Mesenchymal stem cell (in vitro differentiated cells and primary cell): ENCODE results near the gene UBAC2.

Experiments used
- DNase-seq: peaks from one replicate; pipeline ENCODE4 v3.0.0-alpha.2; 2013
- H2AFZ ChIP-seq: one replicate; pipeline ENCODE4 v1.6.1; 2013; ENCODE audit warnings: low read depth, mild to moderate bottlenecking, control low read depth, inconsistent platforms, low read length, moderate library complexity
- H2AK5ac ChIP-seq: 2 replicates; pipeline ENCODE4 v1.6.1; 2013; ENCODE audit warnings: low read length, moderate library complexity, mild to moderate bottlenecking, inconsistent platforms; ENCODE audit not compliant: severe bottlenecking
- H2BK120ac ChIP-seq: one replicate; pipeline ENCODE4 v1.6.1; 2013; ENCODE audit warnings: low read depth, mild to moderate bottlenecking, inconsistent platforms, low read length, moderate library complexity
- H2BK12ac ChIP-seq, 2 experiments: one replicate each; pipeline ENCODE4 v1.6.1; 2013; ENCODE audit warnings: inconsistent platforms in 2 of 2, low read length in 2 of 2, mild to moderate bottlenecking in 2 of 2, moderate library complexity in 2 of 2, control low read depth in 1 of 2
- H2BK15ac ChIP-seq: one replicate; pipeline ENCODE4 v1.6.1; 2013; ENCODE audit warnings: mild to moderate bottlenecking, low read depth, inconsistent platforms; ENCODE audit not compliant: poor library complexity, severe bottlenecking
- H2BK5ac ChIP-seq: 2 replicates; pipeline ENCODE4 v1.6.1; 2013; ENCODE audit warnings: low read depth, mild to moderate bottlenecking, low read length, control low read depth, inconsistent platforms; ENCODE audit not compliant: poor library complexity, severe bottlenecking
- H3K14ac ChIP-seq, 2 experiments: one replicate each; pipeline ENCODE4 v1.6.1; 2013; ENCODE audit warnings: inconsistent platforms in 2 of 2, low read length in 2 of 2, control low read depth in 1 of 2, mild to moderate bottlenecking in 1 of 2, moderate library complexity in 1 of 2
- H3K18ac ChIP-seq, 2 experiments: one replicate each; pipeline ENCODE4 v1.6.1; 2013; ENCODE audit warnings: inconsistent platforms in 2 of 2, low read length in 2 of 2, control low read depth in 1 of 2, low read depth in 1 of 2, mild to moderate bottlenecking in 1 of 2
- H3K23ac ChIP-seq, 2 experiments: one replicate each; pipeline ENCODE4 v1.6.1; 2013; ENCODE audit warnings: inconsistent platforms in 2 of 2, low read length in 2 of 2, mild to moderate bottlenecking in 2 of 2, moderate library complexity in 2 of 2, control low read depth in 1 of 2
- H3K27ac ChIP-seq: 2 replicates; pipeline ENCODE4 v1.5.1; 2013; ENCODE audit warnings: mild to moderate bottlenecking, moderate library complexity, low read length, control low read depth, inconsistent platforms; ENCODE audit not compliant: poor library complexity, severe bottlenecking
- H3K27me3 ChIP-seq, 2 experiments: 2 replicates each; pipeline versions ENCODE4 v1.6.1 to v1.7.0; 2013; ENCODE audit warnings: low read length in 2 of 2, mild to moderate bottlenecking in 2 of 2, moderate library complexity in 2 of 2, control low read depth in 1 of 2, inconsistent platforms in 1 of 2; ENCODE audit not compliant: control insufficient read depth in 1 of 2, insufficient read depth in 1 of 2
- H3K36me3 ChIP-seq, 2 experiments: 2 replicates each; pipeline versions ENCODE4 v1.6.1 to v1.7.0; 2013; ENCODE audit warnings: low read length in 2 of 2, control low read depth in 1 of 2, inconsistent platforms in 1 of 2, low read depth in 1 of 2, mild to moderate bottlenecking in 1 of 2; ENCODE audit not compliant: insufficient read depth in 2 of 2, control insufficient read depth in 1 of 2
- H3K4ac ChIP-seq, 2 experiments: one replicate each; pipeline ENCODE4 v1.6.1; 2013; ENCODE audit warnings: inconsistent platforms in 2 of 2, low read length in 2 of 2, mild to moderate bottlenecking in 2 of 2, moderate library complexity in 2 of 2, control low read depth in 1 of 2, low read depth in 1 of 2
- H3K4me1 ChIP-seq: 2 replicates; pipeline ENCODE4 v1.6.1; 2013; ENCODE audit warnings: low read depth, low read length, control low read depth; ENCODE audit not compliant: control insufficient read depth, insufficient read depth
- H3K4me2 ChIP-seq: 2 replicates; pipeline ENCODE4 v1.6.1; 2013; ENCODE audit warnings: low read length, mild to moderate bottlenecking, inconsistent platforms; ENCODE audit not compliant: poor library complexity, severe bottlenecking
- H3K4me3 ChIP-seq, 2 experiments: 2 replicates each; pipeline versions ENCODE4 v1.5.1 to v1.7.0; 2013; ENCODE audit warnings: low read length in 2 of 2, mild to moderate bottlenecking in 2 of 2, control low read depth in 1 of 2, low read depth in 1 of 2; ENCODE audit not compliant: insufficient read depth in 1 of 2
- H3K79me1 ChIP-seq: replicated peaks from 2 replicates; pipeline ENCODE4 v1.6.1; 2013; ENCODE audit warnings: mild to moderate bottlenecking, control low read depth, low read length, inconsistent platforms; ENCODE audit not compliant: poor library complexity, severe bottlenecking
- H3K9ac ChIP-seq: 2 replicates; pipeline ENCODE4 v1.7.0; 2013; ENCODE audit warnings: mild to moderate bottlenecking, low read length, moderate library complexity
- H3K9me3 ChIP-seq: 2 replicates; pipeline ENCODE4 v1.7.0; 2013; ENCODE audit warnings: mild to moderate bottlenecking, low read length; ENCODE audit not compliant: control insufficient read depth
- H4K8ac ChIP-seq: one replicate; pipeline ENCODE4 v1.6.1; 2013; ENCODE audit warnings: inconsistent platforms, mild to moderate bottlenecking, low read length, moderate library complexity
- H4K91ac ChIP-seq: one replicate; pipeline ENCODE4 v1.6.1; 2013; ENCODE audit warnings: mild to moderate bottlenecking, low read length, inconsistent platforms
- WGBS: methylation state at CpG from one replicate; pipeline ENCODE4 v1.1.7; 2013; ENCODE audit warnings: mixed read lengths; 5-methylcytosine and 5-hydroxymethylcytosine counted together

UBAC2 gene

GRCh38 chr13:99299256-99299919 lies 98.7 kb downstream of the UBAC2 start:
- no peak overlapping the region for H3K4ac ChIP-seq
- no peak overlapping the region for H2BK15ac ChIP-seq
- no peak overlapping the region for H3K27ac ChIP-seq
- H3K36me3 ChIP-seq = peaks cover 0 to 5% of the 10 kb centered on the region in 2 experiments
- no peak overlapping the region for H2AK5ac ChIP-seq
- no peak overlapping the region for H3K14ac ChIP-seq
- no peak overlapping the region for H4K91ac ChIP-seq
- DNase-seq = no peak
- no peak overlapping the region for H2AFZ ChIP-seq
- peaks cover 24% of the 10 kb centered on the region for H3K79me1 ChIP-seq
- no peak overlapping the region for H3K23ac ChIP-seq
- no peak overlapping the region for H4K8ac ChIP-seq
- no peak overlapping the region for H2BK5ac ChIP-seq
- no peak overlapping the region for H2BK12ac ChIP-seq
- H3K4me1 ChIP-seq = peaks cover 6% of the 10 kb centered on the region
- no peak overlapping the region for H3K4me3 ChIP-seq
- H3K9ac ChIP-seq = no peak overlapping the region
- 100% methylated on average over 1 of the region's 4 CpGs for WGBS
- no peak overlapping the region for H3K4me2 ChIP-seq
- H3K27me3 ChIP-seq = no peaks in the 10 kb centered on the region
- no peaks in the 10 kb centered on the region for H3K9me3 ChIP-seq
- H3K18ac ChIP-seq = no peak overlapping the region
- no peak overlapping the region for H2BK120ac ChIP-seq

DNA sequence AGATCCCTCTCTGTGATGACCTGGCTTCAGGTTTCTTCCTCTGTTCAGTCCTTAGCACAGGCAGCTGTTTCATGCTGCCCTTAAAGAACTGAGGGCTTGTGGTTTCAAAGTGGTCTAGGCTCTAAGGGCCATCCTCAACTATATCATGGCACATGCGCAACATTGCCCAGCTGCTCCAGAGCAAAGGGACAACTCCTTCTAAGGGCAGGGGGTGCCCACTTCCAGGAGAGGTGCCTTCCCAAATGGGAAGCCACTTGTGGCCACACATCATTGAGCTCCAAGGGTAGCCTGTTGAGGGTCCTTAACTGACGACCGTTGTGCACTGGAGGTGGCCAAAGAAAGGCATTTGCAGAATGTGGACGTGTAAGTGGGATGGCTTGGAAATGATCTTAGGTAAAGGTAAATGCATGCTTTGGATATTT lies 99.3 kb downstream of the UBAC2 start:
- H3K4me3 ChIP-seq = no peak overlapping the region
- H2BK5ac ChIP-seq = no peak overlapping the region
- peaks cover 23% of the 10 kb centered on the region for H3K79me1 ChIP-seq
- H3K4me1 ChIP-seq = peaks cover 6% of the 10 kb centered on the region
- no peak overlapping the region for H3K4me2 ChIP-seq
- no peak overlapping the region for H2BK120ac ChIP-seq
- H4K91ac ChIP-seq = no peak overlapping the region
- 91% methylated on average over 4 of the region's 4 CpGs for WGBS
- peaks cover 0 to 5% of the 10 kb centered on the region in 2 experiments for H3K36me3 ChIP-seq
- H3K9me3 ChIP-seq = no peaks in the 10 kb centered on the region
- H3K23ac ChIP-seq = no peak overlapping the region
- no peaks in the 10 kb centered on the region for H3K27me3 ChIP-seq
- H3K4ac ChIP-seq = no peak overlapping the region
- no peak overlapping the region for H2AFZ ChIP-seq
- no peak overlapping the region for H2BK12ac ChIP-seq
- no peak overlapping the region for H2AK5ac ChIP-seq
- H2BK15ac ChIP-seq = no peak overlapping the region
- H4K8ac ChIP-seq = no peak overlapping the region
- H3K14ac ChIP-seq = no peak overlapping the region
- no peak for DNase-seq
- no peak overlapping the region for H3K27ac ChIP-seq
- no peak overlapping the region for H3K9ac ChIP-seq
- H3K18ac ChIP-seq = no peak overlapping the region

- no peak overlapping the region for H4K91ac ChIP-seq
- H2AK5ac ChIP-seq = no peak overlapping the region
- no peak overlapping the region for H3K4me3 ChIP-seq
- H3K79me1 ChIP-seq = peaks cover 17% of the 10 kb centered on the region
- no peaks in the 10 kb centered on the region for H3K27me3 ChIP-seq
- H3K4ac ChIP-seq = no peak overlapping the region
- no peak for DNase-seq
- H2BK5ac ChIP-seq = no peak overlapping the region
- no peak overlapping the region for H3K14ac ChIP-seq
- peaks cover 0 to 5% of the 10 kb centered on the region in 2 experiments for H3K36me3 ChIP-seq
- no peaks in the 10 kb centered on the region for H3K9me3 ChIP-seq
- H4K8ac ChIP-seq = no peak overlapping the region
- no peak overlapping the region for H2BK15ac ChIP-seq
- H3K4me2 ChIP-seq = no peak overlapping the region
- H3K27ac ChIP-seq = no peak overlapping the region
- no peak overlapping the region for H3K18ac ChIP-seq
- H2BK12ac ChIP-seq = no peak overlapping the region
- WGBS = 98% methylated on average over 6 of the region's 7 CpGs
- no peak overlapping the region for H3K23ac ChIP-seq
- no peak overlapping the region for H2BK120ac ChIP-seq
- H3K4me1 ChIP-seq = peaks cover 6% of the 10 kb centered on the region
- H2AFZ ChIP-seq = no peak overlapping the region
- no peak overlapping the region for H3K9ac ChIP-seq
Observed at GRCh38 chr13:99301056-99301838, 100.6 kb downstream of the UBAC2 start.

DNA sequence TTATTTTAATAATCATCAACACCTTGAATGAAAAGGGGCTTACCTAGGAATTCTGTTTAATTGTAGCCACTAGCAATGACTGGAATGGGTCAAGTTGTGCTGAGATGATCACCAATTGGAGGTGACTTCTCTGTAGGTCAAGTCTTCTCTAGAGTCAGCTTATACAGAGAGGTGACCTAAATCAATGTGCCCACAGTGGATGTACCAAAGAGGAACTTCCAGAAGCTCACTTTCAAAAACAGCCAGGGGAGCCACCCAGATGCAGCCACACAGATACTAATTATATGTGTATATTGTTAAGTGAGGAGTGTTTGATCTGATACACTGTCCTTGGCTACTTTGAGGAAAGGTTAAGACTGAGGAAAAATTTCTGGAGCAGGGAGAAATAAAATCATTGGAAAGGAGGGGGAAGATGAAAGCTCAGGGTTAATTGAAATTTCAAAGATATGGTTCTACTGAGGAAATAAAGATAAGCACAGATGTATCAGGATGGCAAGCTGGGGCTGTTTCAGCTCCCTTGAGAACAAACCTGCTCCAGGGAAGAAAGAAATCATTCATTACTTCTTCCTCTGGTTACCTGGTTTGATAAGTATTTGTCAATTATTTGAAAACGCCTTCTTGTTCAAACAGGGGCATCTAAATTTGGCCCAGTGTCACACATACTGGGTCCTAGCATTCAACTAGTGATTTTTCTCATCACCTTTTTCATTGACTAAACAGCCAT lies 101.4 kb downstream of the UBAC2 start:
- Histone ChIP-seq H2AFZ (no peak overlapping the region), H2BK15ac (no peak overlapping the region), H2AK5ac (no peak overlapping the region), H2BK12ac (no peak overlapping the region), H3K9me3 (no peaks in the 10 kb centered on the region), H3K18ac (no peak overlapping the region), H4K8ac (no peak overlapping the region), H3K27me3 (no peaks in the 10 kb centered on the region), H3K4me3 (no peak overlapping the region), H3K36me3 (peaks cover 0 to 5% of the 10 kb centered on the region in 2 experiments), H2BK120ac (no peak overlapping the region), H3K79me1 (peaks cover 17% of the 10 kb centered on the region), H3K23ac (no peak overlapping the region), H3K4me1 (peaks cover 6% of the 10 kb centered on the region), H3K4me2 (no peak overlapping the region), H3K9ac (no peak overlapping the region), H4K91ac (no peak overlapping the region), H3K4ac (no peak overlapping the region), H3K14ac (no peak overlapping the region), H3K27ac (no peak overlapping the region), H2BK5ac (no peak overlapping the region)
- DNase-seq = no peak
- no CpG with 5 or more reads among the region's 1 CpG for WGBS
